Endothelial cell (in vitro differentiated cells): ENCODE measurements around the gene FKBP8. TPM values are rescaled to one million over a fixed set of nuclear protein-coding genes. Genes with fewer than 3 reads are reported as not detected.

Experiments used
- DNase-seq: peaks from one replicate; pipeline ENCODE4 v3.0.0; 2021; ENCODE audit warnings: low spot score
- H3K27ac Mint-ChIP-seq: one replicate; pipeline ENCODE4 v1.8.0; 2021; ENCODE audit warnings: mixed read lengths, inconsistent platforms; ENCODE audit not compliant: unreplicated experiment
- H3K27me3 Mint-ChIP-seq: one replicate; pipeline ENCODE4 v1.8.0; 2021; ENCODE audit warnings: mild to moderate bottlenecking, moderate library complexity, mixed read lengths, inconsistent platforms; ENCODE audit not compliant: unreplicated experiment
- H3K36me3 Mint-ChIP-seq: one replicate; pipeline ENCODE4 v1.8.0; 2021; ENCODE audit warnings: mild to moderate bottlenecking, low read depth, mixed read lengths, inconsistent platforms; ENCODE audit not compliant: unreplicated experiment
- H3K4me1 Mint-ChIP-seq: one replicate; pipeline ENCODE4 v1.8.0; 2021; ENCODE audit warnings: mild to moderate bottlenecking, mixed read lengths, inconsistent platforms; ENCODE audit not compliant: unreplicated experiment
- H3K4me3 Mint-ChIP-seq: one replicate; pipeline ENCODE4 v1.8.0; 2021; ENCODE audit warnings: mild to moderate bottlenecking, mixed read lengths, inconsistent platforms; ENCODE audit not compliant: unreplicated experiment
- H3K9me3 Mint-ChIP-seq: one replicate; pipeline ENCODE4 v1.8.0; 2021; ENCODE audit warnings: mixed read lengths, inconsistent platforms; ENCODE audit not compliant: unreplicated experiment
- CTCF ChIP-seq: fragments of 200-600 bp; sonication (generic); IDR thresholded peaks from one replicate; pipeline ENCODE4 v1.5.0; 2021; ENCODE audit warnings: antibody characterized with exemption; ENCODE audit not compliant: unreplicated experiment
- total RNA-seq: library from RNA; stranded (reverse); fragmentation: NEBNext Ultra II Directional; extraction: Animal tissue kit (Norgen Biotek cat#: 25700); gene quantifications from one replicate; pipeline ENCODE4 v1.2.1, GENCODE V29; 2021; ENCODE audit not compliant: unreplicated experiment

The FKBP8 gene
- total RNA-seq, 1 donor from 2014 or later: 229 TPM

GRCh38 chr19:18504886-18505610, 38.3 kb downstream of the FKBP8 start:
- peaks cover 7% of the 10 kb centered on the region for H3K36me3 Mint-ChIP-seq
- no peaks in the 10 kb centered on the region for H3K9me3 Mint-ChIP-seq
- no peak overlapping the region for H3K4me3 Mint-ChIP-seq
- H3K27ac Mint-ChIP-seq: no peak overlapping the region
- peaks cover 7% of the 10 kb centered on the region for H3K27me3 Mint-ChIP-seq
- peaks cover 12% of the 10 kb centered on the region for H3K4me1 Mint-ChIP-seq
- TF ChIP-seq CTCF: no peak
- DNase-seq: no peak

DNA sequence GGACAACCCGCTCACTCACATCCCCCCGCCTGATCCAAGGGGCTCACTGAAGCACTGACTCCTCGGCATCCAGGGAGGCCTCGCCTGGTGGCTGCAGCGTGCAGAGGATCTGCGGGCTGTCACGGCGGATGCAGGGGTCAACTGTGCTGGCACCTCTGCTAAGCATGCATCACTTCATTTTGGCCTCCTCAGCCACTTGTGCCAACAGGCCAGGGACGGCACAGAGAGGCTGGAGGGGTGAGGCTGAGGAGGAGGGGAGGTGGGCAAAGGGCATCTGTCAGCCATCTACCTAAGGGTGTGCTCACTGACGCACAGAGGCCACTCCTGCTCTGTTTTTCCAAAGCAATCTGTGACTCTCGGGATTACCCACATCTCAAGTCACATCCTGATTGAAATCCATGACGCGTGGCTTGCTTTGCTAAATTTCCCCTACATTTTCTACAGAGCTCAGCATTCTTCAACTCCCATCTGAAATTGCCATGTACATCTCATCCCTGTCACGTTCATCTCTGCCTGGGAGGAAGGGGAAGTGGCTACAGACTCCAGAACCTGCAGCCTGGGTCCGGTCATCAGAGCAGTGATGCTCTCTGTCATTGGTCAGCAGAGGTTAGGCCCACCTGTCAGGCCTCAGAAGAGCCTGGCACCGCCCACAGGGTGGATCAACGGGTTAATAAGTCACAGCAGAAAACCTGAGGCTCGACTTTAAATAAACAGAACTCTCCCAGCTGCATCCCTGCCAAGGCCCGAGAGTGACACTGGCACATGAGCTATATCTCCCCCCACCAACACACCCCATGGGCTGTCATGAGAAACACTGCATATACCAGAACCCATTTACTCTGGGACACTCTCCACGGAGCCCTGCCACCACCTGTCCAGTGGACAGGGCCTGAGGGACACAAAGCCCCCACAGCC, 39.1 kb downstream of the FKBP8 start:
- Mint-ChIP-seq H3K27me3 (peaks cover 7% of the 10 kb centered on the region), H3K27ac (no peak overlapping the region), H3K4me3 (no peak overlapping the region), H3K9me3 (no peaks in the 10 kb centered on the region), H3K4me1 (peaks cover 12% of the 10 kb centered on the region), H3K36me3 (peaks cover 7% of the 10 kb centered on the region)
- DNase-seq: no peak
- no peak for TF ChIP-seq CTCF

GRCh38 chr19:18503337-18503970, 39.9 kb downstream of the FKBP8 start:
- peaks cover 12% of the 10 kb centered on the region for H3K4me1 Mint-ChIP-seq
- H3K4me3 Mint-ChIP-seq: no peak overlapping the region
- H3K36me3 Mint-ChIP-seq: peaks cover 7% of the 10 kb centered on the region

GRCh38 chr19:18502638-18503294, 40.6 kb downstream of the FKBP8 start:
- TF ChIP-seq CTCF: no peak
- no peaks in the 10 kb centered on the region for H3K9me3 Mint-ChIP-seq
- DNase-seq: no peak
- H3K4me1 Mint-ChIP-seq: peaks cover 12% of the 10 kb centered on the region
- H3K27me3 Mint-ChIP-seq: peaks cover 7% of the 10 kb centered on the region
- no peak overlapping the region for H3K4me3 Mint-ChIP-seq
- peaks cover 7% of the 10 kb centered on the region for H3K36me3 Mint-ChIP-seq
- peak overlapping the region; percentile 48 for H3K27ac Mint-ChIP-seq

More at GRCh38 chr19:18503337-18503970, 39.9 kb downstream of the FKBP8 start:
- H3K27me3 Mint-ChIP-seq: peaks cover 7% of the 10 kb centered on the region
- no peak for DNase-seq
- no peak for TF ChIP-seq CTCF
- peak overlapping the region; percentile 48 for H3K27ac Mint-ChIP-seq
- H3K9me3 Mint-ChIP-seq: no peaks in the 10 kb centered on the region
